IPS-11a (cell line): Measurements from ENCODE around the gene NT5M.

ENCODE experiments used
- H3K4me3 ChIP-seq: one replicate; pipeline ENCODE4 v1.5.1; 2013; ENCODE audit warnings: low read depth, low read length, control low read depth

The NT5M gene

DNA sequence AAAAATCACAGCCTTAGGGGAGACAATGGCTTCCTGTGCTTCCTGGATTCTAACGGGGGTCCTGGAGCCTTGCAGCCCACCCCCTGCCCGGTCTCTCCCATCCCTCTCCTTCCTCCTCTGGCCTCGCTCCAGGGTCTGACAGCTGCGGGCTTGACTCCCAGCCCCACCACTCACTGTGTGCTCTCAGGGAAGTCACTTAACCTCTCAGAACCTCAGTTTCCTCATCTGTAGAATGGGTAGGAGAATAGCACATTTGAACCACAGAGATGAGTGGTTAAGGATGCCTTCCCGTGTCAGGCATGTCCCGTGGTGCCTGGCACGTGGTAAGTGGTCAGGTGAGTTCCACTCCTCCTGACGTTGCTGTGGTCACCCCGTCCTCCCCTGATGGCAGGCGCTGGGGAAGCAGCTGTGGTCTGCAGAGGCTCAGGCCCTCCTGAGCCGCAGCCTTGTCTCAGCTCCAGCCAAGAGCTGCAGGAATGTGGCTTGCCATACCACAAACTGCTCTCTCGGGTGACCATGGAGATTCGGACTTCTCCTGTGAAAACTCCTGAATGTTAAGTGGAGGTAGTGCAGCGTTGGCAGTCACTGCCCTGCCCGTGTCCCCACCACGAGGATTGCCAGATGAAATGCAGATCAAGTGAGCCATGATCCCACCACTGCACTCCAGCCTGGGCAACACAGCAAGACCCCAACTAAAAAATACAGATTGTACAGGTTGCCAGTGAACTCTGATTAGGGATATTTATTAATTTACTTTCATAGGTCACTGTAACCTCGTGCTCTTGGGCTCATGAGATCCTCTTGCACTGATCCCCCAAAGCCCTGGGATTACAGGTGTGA is 85.7 kb downstream of the NT5M start:
- H3K4me3 ChIP-seq = no peak overlapping the region

- no peak overlapping the region for H3K4me3 ChIP-seq
Measured at GRCh38 chr17:17391668-17392370, 88.6 kb downstream of the NT5M start.

- H3K4me3 ChIP-seq = no peak overlapping the region
Measured at GRCh38 chr17:17393976-17394375, 90.8 kb downstream of the NT5M start.

- no peak overlapping the region for H3K4me3 ChIP-seq
Measured at GRCh38 chr17:17394494-17394893, 91.3 kb downstream of the NT5M start.

GRCh38 chr17:17395246-17395802 is 92.2 kb downstream of the NT5M start:
- no peak overlapping the region for H3K4me3 ChIP-seq

DNA sequence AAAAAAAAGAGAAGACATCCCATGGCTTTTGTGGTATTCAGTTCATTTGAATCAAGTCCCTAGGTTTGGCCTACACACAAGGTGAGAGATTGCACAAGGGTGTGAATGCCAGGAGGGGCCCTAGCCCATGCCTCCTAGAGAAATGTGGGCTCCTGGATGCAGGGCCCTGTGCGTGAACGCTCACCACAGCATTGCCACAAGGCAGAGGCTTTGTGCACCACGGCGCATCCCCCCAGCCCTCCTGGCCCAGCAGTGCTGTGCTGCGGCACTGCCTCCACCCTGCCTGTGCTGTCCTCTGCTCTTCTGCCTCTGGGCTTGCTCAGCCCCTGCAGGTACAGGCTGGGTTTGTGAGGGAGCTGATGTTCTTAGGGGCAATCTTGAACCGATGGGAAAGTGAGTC is 92.7 kb downstream of the NT5M start:
- H3K4me3 ChIP-seq = no peak overlapping the region
